NOMO-1 (cell line): ENCODE data around the gene ACOD1.
A peak's percentile ranks its signal among the peaks of the same experiment; 100 is the strongest.
"Not testable (repeated sequence)": the region's sequence is repeated elsewhere in the genome, so short reads cannot be mapped to it uniquely, and the experiment has no call there.

ENCODE experiments used
- DNase-seq, 2 experiments: peaks; one replicate each; lab custom pipeline; 2025; ENCODE audit not compliant: unreplicated experiment in 2 of 2; lab: John Stamatoyannopoulos, UW

The ACOD1 gene

DNA sequence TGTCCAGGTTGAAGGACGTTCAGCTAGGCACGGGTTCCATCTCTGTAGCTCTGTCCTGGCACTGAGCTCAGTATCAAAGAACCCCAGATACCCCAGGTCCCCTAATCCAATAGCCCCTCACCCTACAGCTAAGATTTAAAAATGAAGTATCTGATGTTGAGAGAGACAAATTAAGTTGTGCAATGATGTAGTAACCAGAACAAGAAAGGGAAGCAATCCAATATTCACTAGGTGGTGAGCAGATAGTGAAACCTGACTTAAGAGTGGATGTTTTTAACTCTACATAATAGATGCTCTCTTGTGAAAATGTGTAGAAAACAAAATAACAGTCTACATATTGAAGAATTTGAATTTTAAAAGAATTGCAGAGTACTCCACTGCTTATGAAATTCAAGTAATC lies 1.8 kb downstream of the ACOD1 start:
- peak; percentile 13 to 75 for DNase-seq

DNA sequence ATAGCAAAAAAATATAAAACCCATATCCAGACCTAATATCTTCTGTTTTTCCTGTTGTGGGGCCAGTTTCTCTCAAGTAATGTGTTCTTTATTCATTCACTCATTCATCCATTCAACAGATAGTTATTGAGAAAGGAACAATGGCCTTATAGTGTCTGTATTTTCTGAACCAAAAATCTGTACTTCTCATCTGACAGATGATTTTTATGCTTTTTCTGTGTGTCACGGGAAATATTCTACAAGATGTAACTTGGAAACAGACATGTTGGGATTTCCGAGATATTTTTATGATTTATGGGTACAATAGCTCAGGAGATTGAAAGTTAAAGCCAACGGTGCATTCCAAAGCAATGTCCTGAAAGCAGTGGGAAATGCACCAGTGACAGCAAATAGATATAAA lies 5.7 kb downstream of the ACOD1 start:
- no peak for DNase-seq

DNA sequence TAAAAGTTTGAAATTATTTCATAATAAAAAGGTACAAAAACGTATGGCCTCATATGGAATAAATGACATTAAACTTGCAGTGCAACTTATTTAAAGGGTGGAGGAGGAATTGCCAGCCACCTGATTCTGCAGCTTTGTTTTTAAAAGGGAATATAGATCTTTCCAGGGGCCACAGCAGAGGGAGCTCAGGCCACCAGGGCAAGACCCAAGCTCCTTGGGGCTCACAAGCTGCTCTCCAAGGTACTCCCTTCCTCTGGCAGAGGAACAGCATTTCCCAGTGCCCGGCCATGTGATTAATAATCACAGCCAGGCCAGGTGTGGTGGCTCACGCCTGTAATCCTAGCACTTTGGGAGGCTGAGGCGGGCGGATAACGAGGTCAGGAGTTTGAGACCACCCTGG lies 6.2 kb downstream of the ACOD1 start:
- no peak for DNase-seq

DNA sequence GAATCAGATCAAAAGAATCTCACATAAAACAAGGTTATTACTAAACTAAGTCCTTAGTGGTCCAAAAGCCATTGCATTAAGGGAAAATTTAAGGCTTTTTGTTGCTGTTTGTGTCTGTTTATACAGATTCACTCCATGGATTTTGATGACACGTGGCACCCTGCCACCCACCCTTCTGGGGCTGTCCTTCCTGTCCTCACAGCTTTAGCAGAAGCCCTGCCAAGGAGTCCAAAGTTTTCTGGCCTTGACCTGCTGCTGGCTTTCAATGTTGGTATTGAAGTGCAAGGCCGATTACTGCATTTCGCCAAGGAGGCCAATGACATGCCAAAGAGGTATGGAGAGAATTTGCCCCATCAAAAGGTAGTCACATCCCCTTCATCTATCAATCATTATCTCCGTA lies 6.9 kb downstream of the ACOD1 start:
- no peak for DNase-seq

DNA sequence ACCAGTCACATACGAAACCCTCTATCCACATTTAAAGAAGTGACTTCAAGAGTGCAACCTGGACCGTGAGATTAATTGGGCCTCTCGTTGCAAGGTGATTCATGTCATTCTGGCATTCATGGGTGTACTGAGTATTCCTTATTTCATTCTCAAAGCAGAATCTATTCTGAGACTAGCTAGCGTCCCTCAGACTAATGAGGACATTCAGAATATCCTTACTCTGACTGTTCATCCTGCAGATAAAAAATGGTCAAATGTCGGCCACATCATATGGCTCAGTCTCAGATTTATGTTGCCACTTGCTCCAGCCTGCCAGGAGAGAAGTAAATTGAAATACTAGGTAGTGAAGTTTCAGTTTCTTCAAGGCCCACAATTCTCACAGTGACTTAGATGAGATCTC lies 7.3 kb downstream of the ACOD1 start:
- DNase-seq, result no peak

DNA sequence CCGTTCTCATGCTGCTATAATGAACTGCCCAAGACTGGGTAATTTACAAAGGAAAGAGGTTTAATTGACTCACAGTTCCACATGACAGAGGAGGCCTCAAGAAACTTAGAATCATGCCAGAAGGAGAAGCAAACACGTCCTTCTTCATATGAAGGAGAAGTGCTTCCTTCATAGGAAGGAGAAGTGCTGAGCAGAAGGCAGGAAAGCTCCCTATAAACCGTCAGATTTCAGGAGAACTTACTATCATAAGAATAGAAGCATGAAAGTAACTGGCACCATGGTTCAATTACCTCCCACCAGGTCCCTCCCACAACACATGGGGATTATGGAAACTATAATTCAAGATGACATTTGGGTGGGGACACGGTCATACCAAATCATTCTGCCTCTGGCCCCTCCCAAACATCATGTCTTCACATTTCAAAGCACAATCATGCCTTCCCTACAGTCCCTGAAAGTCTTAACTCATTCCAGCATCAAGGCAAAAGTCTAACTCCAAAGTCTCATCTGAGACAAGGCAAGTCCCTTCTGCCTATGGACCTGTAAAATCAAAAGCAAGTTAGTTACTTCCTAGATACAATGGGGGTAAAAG lies 10.6 kb downstream of the ACOD1 start:
- no peak for DNase-seq

DNA sequence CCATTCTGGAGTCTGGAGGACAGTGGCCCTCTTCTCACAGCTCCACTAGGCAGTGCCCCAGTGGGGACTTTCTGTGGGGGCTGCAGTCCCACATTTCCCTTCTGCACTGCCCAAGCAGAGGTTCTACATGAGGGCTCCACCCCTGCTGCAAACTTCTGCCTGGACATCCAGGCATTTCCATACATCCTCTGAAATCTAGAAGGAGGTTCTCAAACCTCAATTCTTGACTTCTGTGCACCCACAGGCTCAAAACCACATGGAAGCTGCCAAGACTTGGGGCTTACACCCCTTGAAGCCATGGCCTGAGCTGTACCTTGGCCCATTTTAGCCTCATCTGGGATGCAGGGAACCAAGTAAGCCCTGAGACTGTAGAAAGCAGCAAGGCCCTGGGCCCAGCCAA lies 11.4 kb downstream of the ACOD1 start:
- not testable (repeated sequence) for DNase-seq

DNA sequence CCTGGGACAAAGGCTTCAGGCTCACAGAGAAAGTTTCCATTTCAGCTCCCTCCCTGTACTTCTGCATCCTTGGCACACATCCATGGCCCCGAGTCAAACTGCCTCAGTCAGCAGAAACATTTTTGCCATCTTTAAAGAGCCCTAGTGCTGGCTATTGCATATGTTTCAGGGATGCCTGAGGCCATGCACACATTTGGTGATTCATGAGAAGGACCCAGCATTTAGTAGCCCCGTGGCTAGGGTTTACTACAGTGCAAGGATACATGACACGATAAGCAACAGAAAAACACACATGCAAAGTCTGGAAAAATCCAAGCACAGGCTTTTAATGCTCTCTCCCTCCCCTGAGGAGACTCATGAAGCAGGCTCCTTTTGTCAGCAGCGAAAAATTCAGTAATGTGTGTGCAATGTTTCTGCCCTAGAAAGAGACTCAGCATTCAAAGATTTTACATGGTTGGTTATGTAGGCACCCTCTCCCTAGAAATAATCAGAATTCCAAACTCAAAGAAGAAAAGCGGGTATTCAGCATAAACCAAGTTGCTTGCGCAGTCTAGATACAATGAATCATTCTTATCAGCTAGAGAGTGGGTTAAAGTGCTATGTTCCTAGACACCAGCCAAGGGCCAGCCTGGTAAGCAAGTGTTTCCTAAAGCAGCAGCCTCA lies 17.6 kb downstream of the ACOD1 start:
- DNase-seq, result no peak

DNA sequence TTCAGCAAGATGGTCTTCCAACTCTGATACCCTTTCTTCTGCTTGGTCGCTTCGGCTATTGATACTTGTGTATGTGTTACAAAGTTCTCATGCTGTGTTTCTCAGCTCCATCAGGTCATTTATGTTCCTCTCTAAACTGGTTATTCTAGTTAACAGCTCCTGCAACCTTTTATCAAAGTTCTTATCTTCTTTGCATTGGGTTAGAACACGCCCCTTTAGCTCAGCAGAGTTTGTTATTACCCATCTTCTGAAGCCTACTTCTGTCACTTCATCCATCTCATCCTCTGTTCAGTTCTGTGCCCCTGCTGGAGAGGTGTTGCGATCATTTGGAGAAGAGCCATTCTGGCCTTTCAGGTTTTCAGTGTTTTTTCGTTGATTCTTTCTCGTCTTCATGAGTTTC lies 18.7 kb downstream of the ACOD1 start:
- DNase-seq, result no peak

DNA sequence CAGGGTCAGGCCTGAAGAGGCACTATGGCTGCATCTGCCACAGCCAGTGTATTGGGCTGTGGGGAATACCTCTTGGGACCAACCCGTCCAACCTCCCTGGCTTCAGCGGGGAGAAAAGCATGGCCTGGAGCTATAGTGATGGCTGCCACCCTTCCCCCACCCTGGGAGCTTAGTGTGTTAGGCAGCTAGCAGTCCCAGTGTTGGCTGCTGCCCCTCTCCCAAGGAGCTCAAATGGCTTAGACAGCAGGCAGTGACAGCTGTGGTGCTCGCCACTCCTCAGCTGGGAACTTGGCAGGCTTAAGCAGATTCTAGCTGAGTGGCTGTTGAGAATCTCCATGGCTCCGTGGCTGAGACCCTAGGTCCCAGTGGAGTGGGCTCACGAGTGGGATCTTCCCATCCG lies 19.7 kb downstream of the ACOD1 start:
- no peak for DNase-seq

DNA sequence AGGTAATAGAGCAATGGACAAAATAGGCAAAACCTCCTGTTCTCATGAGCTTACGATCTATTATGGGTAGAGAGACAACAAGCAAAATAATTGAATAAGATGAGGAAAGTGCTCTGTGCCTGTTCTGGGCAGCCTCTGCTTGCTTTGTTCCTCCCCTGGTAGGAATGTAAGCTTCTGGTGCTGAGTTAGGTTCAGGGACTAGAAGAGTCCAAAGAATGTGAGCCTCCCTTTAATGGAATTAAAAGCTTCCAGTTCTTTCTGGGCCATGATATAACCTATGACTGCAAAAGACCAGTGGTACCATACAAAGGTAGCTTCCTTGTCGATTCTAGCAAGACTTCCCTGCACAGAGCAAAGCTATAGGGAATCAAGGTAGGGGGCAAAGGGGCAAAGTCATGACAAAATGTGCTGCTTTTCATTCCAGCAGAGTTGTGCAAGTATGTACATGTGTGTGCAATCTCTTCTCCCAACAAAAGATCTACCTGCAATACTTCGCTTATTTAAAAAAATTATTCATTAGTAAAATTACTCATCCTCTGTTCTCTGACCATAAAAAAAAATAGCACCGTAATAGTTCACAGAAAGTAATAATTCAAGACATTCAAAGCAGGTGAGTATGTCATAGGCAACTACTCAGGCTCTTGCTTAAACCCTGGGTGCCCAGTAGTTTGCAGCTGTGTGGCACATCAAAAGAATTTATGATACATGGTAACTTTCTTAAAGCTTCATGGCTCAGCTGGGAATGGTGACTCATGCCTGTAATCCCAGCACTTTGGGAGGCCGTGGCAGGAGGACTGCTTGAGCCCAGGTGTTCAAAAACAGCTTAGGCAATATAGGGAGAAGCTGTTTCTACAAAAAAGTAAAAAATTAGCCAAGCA lies 21.4 kb downstream of the ACOD1 start:
- DNase-seq, result no peak

DNA sequence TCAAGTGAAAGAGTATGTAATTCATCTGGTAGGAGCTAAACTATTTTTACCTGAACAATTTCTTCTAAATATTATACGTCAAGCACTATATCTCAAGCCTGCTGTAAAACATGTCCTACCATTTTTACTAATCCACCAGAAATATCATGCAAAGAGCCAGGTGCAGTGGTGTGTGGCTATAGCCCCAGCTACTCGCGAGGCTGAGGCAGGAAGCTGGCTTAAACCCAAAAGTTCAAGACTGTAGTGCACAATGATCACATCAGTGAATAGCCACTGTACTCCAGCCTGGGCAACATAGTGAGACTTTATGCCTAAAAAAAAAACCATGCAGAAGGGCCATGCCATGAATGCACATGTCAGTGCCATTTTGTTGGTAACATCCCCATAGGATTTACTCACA lies 22.9 kb downstream of the ACOD1 start:
- DNase-seq, result no peak

DNA sequence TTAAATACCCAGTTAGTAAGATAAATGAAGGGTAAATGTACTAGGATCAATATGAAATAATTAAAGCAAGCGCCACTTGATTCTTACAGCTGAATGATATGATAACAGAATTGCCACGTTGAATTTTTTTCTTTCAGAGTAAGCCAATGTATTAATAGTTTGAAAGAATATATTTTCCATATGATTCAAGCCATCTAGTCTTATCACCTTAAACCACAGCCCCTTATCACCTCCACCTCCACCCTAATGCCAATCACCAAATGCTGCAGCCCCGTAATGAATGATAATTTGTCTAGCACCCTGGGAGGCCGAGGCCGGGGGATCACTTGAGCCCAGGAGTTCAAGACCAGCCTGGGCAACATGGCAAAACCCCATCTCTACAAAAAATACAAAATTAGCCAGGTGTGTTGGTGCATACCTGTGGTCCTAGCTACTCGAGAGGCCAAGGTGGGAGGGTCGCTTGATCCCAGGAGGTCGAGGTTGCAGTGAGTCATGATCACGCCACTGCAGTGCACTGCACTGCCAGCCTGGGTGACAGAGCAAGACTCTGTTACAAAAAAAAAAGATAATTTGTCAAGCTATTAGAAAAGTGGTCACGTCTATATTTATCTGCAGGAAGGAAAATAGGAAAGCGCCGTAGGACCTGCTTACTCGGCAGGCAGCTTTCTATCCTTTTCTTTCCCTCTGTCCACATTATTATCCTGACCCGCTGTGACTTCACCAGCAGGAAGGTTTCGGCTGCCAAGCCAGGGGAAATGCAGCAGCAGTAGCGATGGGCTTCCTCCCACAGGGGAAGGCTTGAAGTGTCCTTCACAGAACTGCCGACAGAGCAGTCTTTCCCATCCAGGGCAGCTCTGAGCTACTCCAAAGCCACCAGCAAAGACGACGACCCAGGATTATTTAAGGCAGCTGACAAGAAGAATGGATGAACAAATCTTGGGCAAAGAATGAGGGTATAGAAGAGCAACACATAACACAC lies 23.8 kb downstream of the ACOD1 start:
- no peak for DNase-seq

DNA sequence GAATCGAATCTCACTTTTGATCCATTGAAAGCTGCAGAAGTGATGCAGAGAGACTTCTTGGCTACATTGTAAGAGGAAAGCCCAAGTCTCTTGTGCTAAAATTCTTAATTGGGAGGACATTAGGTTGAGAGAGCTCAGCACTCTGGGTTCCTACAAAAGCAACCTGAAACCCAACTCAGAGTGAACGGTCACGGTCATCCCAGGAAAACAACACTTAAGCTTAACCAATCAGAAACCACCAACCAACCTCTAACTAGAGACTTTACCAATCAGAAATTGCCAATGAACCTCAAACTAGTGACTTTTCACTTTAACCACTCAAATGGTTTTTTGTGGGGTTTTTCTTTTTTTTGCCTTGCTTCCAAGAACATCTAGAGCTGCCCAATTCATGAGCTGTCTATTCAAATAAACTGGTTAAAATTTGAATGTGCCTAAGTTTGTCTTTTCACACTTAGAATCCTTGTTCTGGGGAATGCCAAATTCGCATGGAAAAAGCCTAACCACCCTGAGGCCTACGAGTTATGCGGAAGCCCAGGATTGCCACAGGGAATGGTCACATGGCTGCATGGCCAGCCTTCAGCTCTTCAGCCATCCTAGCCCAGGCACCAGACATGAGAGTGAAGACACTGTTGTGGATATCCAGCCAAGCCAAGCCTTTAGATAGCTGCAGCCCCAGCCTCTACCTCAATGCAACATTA lies 25.8 kb downstream of the ACOD1 start:
- DNase-seq, result no peak

DNA sequence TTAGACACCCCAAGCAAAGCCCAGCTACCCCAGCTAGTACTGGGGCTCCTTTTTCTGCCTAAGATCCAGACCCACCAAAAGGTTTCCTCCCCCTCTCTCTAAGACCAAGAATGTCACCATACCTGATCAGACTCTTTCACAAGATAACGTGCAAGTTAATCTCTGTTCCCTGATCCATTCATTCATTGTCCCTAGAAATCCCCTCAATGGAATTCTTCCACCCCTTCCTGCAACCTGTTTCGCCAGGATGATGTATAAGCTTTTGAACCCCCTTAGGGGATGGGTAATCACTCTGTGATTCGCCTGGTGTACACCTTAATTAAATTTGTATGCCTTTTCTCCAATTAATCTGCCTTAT lies 26.3 kb downstream of the ACOD1 start:
- DNase-seq, result no peak

DNA sequence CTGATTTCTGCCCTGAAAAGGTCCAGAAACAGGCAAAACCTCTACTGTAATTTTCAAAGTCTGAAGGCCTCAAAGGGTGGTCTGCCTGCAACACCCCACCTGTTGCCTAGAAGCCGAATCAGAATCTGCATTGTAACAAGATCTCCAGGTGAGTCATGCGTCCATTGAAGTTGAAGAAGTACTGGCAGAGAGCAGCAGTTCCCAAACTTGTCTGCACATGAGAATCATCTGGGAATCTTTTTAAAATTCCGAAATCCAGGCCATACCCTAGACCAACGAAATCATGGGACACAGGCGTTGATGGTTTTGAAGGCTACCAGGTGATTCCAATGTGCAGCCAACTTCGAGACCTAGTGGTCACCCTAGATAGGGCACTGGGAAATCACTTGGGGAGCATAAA lies 27.6 kb downstream of the ACOD1 start:
- no peak for DNase-seq

DNA sequence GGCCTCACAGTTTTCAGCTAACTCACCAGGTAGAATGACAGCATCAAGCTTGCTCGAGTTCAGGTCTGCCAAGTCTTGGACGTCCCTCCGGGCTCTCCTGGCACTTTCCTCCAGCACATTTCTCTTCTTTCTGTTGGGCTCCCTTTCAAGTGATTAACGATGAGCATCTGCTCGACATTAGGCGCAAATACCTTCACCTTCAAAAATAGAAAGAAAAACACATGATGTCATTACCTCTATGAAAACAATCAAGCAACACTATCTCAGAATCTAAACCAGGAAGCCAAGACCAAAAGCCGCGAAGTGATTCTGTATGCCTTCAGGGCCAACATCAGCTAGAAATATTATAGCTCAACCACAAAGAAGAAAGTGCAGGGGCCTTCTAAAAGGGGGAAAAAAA lies 28.2 kb downstream of the ACOD1 start:
- no peak for DNase-seq

DNA sequence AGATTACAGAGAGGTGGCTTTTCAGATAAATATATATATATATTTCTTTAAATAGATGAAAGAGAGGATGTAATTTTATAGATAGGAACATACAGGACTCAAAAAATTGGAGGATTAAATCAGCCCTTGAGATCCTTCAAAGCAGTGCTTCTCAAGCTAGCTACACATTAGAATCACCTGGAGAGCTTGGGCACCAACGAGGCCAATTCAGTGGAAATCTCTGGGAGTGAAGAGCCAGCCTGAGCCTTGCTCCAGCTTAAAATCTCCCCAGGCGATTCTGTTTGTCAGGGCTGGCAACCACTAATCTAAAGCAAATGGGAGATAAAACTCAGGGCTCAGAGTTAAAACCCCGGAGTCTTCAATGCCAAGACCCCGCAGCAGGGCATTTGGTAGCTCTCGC lies 28.6 kb downstream of the ACOD1 start:
- DNase-seq, result no peak

DNA sequence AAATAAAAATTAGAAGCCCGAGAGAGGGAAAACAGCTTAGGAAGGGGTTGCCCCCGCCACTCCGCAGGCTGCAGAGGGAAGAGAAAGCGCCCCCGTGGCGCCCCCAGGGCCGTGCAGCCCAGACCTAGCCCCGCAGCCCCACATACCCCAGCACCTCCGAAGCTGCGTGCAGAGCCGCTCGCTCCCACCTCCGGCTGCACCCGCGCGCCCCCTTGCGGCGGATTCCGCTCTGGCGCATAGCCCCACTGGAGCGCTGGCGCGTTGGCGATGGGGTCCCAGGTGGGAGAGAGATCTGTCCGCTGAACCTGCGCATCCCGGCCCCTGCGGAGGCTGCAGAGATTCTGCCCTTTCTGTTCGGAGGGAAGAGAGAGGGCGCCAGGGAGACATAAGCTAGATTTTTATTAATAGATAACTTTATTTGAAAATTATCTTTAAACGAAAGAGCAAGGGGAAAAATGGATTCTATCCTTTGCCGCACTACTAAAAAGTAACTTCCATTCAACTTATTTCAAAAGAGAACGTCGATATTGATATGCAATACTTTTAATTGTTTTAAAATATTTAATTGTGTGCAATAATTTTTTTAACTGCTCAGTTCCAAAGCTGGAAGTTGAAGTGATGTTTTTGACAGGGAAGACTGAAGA lies 31.9 kb downstream of the ACOD1 start:
- peak; percentile 37 to 61 for DNase-seq

DNA sequence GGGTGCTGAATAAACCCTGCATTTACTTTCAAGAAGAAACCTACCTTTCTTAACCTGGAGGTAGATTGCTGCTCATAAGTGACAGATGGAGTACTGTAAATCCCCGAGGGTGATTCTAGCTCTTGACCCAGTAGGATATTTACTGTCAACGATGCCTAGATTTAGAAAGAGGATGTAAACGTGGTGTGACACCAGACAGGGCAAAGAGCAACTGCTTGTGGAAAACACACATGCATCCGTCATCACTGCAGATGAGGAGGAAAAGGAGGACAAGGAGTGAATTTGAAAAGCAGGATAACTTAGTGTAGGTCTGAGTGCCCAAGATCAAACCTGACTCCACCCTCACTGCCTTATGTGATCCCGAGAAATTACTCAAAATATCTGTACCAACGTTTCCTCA lies 33.8 kb downstream of the ACOD1 start:
- peak in 1 of 2 experiments; percentile 34 for DNase-seq
